GM12864 (cell line): ENCODE results near the gene ADAMTS15.
"Not testable (repeated sequence)": the region's sequence is repeated elsewhere in the genome, so short reads cannot be mapped to it uniquely, and the experiment has no call there.

Experiments used
- DNase-seq: peaks from one replicate; pipeline ENCODE4 v3.0.0-alpha.2; 2011; ENCODE audit warnings: low read depth
- H3K4me3 ChIP-seq: 2 replicates; pipeline ENCODE4 v1.5.1; 2011; ENCODE audit warnings: mild to moderate bottlenecking, low read depth, low read length, control low read depth
- TF ChIP-seq, protein P1 (sequence below): IDR thresholded peaks from 2 replicates; pipeline ENCODE4 v1.5.1; 2011; ENCODE audit warnings: low read depth, mild to moderate bottlenecking, moderate library complexity, low read length, control low read depth, inconsistent platforms; ENCODE audit errors: missing control alignments

ADAMTS15 gene

DNA sequence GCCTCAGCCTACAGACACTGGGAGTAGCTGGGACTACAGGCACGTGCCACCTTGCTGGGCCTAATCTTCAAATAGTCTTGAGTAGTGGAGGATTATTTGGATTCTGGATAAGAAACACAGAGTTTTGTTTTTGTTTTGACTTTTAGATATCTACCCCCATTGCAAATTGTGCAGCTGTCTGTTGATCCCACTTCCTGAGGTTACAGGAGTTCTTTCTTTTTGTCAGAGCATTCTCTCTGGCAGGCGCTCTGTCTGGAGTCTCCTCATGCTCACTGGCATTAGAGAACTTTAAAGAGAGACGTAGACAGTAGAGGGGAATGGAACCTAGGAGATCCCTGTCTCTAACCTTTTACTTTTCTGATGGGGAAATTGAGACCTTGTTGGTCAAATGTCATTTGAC, 12.3 kb upstream of the ADAMTS15 start:
- TF ChIP-seq, protein P1, sequence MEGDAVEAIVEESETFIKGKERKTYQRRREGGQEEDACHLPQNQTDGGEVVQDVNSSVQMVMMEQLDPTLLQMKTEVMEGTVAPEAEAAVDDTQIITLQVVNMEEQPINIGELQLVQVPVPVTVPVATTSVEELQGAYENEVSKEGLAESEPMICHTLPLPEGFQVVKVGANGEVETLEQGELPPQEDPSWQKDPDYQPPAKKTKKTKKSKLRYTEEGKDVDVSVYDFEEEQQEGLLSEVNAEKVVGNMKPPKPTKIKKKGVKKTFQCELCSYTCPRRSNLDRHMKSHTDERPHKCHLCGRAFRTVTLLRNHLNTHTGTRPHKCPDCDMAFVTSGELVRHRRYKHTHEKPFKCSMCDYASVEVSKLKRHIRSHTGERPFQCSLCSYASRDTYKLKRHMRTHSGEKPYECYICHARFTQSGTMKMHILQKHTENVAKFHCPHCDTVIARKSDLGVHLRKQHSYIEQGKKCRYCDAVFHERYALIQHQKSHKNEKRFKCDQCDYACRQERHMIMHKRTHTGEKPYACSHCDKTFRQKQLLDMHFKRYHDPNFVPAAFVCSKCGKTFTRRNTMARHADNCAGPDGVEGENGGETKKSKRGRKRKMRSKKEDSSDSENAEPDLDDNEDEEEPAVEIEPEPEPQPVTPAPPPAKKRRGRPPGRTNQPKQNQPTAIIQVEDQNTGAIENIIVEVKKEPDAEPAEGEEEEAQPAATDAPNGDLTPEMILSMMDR, result no peak
- DNase-seq, result no peak
- H3K4me3 ChIP-seq, result no peak overlapping the region

DNA sequence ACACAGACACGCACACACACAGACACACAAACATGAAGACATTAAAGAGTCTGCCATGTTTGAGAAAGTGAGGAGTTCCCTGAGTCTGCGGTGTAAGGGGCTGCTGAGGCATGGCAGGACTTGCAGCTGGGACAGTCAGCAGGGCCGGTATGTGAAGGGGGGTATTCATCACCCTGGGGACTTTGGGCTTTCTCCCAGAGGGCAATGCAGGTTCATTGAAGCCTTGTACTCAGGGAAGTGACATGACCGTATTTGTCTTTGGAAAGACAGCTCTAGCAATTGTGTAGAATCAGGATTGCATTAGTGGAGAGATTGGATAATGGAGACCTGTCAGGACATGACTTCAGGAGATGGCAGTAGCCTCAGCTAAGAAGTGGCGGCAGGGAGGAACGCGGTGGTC, 10.6 kb upstream of the ADAMTS15 start:
- H3K4me3 ChIP-seq, result no peak overlapping the region
- TF ChIP-seq, protein P1, result no peak
- no peak for DNase-seq

DNA sequence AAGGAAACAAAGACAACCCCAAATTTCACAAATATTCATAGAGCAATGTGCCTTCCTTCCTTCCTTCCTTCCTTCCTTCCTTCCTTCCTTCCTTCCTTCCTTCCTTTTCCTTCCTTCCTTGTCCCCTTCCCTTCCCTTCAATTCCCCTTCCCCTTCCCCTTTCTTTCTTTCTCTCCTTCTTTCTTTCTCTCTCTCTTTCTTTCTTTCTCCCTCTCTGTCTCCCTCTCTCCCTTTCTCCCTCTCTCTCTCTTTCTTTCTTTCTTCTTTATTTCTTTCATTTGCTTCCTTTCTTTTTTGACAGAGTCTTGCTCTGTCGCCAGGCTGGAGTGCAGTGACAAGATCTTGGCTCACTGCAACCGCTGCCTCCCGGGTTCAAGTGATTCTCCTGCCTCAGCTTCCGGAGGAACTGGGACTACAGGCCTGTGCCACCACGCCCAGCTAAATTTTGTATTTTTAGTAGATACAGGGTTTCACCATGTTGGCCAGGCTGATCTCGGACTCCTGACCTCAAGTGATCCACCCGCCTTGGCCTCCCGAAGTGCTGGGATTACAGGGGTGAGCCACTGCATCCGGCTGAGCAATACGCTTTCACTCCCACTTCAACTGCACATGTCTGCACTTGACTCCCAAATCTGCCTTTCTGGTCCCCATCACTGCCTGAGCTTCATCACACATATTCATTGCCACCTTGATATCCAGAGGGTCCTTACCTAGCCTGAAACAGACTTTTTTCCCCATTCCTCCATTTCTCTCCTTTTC, 9.9 kb upstream of the ADAMTS15 start:
- H3K4me3 ChIP-seq, DNase-seq: not testable (repeated sequence)

DNA sequence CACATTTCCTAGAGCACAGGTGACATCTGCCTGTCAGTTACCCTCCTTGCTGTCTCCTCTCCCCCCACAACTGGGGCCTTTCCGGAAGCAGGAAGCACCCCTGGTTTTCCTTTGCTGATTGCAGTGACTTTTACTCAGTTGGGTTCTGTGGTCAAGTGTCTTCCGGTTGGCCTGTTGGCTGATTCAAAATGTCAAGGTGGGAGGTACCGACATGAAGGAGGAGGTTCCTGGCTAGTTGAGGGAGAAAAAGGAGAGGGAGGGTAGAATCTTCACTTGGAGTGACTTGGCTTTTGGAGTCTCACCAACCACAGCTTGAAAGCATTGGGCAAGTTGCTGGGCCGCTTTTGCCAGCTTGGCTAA, 9.3 kb upstream of the ADAMTS15 start:
- TF ChIP-seq, protein P1, result no peak
- no peak overlapping the region for H3K4me3 ChIP-seq
- DNase-seq, result no peak

DNA sequence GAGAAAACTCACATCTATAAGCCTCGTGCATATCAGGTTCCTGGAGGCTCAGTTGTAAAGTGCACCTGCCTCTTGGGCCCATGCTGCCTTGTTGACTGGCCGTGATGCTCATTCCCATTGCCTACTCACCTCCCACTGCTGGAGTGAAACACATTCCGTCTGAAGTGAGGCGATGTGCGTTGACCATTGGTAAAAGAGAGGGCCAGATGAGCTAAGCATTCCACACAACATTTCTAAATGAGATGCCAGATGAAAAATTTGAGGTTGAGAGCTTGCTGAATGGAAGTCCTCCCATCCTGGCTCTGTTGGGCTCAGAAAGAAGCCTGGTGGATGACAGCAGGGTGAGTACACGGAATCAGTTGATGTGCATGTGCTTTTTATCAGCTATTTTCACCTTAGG, 8.6 kb upstream of the ADAMTS15 start:
- TF ChIP-seq, protein P1, result no peak
- DNase-seq, result no peak
- no peak overlapping the region for H3K4me3 ChIP-seq

DNA sequence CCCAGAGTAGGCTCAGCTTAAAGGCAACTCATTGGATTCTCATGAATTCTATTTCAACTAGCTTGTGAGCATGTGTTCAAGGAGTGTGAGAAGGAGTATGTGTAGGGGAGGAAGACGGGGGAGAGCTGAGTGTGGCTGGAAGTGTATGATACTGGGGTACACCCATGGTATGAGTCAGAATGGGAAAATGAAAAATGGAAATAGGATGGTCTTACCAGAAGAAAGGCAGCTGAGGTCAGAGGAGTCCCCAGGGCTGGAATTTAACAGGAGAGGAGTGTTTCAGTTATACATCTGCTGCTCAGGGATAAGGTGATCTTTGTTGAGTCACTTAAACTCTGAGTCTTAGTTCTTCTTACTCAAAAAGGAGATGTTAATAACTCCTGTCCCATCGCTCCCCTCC, 6.7 kb upstream of the ADAMTS15 start:
- H3K4me3 ChIP-seq, result no peak overlapping the region
- no peak for DNase-seq
- TF ChIP-seq, protein P1, result no peak

DNA sequence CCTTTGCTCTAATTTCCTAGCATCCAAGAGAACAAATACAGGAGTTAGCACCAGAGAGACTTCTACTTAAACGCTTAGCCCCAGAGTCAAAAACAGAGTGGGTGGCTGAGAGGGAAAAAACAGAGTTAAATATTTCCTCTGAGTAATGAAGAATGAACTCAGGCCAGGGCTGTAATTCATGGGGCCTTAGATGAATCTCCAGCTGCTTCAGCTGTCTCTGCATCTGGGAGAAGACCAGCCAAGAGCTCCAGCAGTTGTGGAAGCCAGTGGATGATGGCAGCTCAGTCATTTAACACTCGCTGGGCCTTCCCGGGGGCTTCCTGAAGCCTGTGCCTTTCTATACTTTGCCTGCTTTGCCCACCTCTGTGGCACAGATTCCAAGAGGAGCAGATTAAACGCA, 5.7 kb upstream of the ADAMTS15 start:
- DNase-seq, result no peak
- H3K4me3 ChIP-seq, result no peak overlapping the region
- TF ChIP-seq, protein P1, result no peak
